HG03196 (cell line): ENCODE results near the gene DNAJC6.

ENCODE experiments used
- ATAC-seq: cut with Tn5 transposase; IDR thresholded peaks from one replicate; pipeline ENCODE4 v1.9.1; 2021; ENCODE audit not compliant: unreplicated experiment

The DNAJC6 gene

DNA sequence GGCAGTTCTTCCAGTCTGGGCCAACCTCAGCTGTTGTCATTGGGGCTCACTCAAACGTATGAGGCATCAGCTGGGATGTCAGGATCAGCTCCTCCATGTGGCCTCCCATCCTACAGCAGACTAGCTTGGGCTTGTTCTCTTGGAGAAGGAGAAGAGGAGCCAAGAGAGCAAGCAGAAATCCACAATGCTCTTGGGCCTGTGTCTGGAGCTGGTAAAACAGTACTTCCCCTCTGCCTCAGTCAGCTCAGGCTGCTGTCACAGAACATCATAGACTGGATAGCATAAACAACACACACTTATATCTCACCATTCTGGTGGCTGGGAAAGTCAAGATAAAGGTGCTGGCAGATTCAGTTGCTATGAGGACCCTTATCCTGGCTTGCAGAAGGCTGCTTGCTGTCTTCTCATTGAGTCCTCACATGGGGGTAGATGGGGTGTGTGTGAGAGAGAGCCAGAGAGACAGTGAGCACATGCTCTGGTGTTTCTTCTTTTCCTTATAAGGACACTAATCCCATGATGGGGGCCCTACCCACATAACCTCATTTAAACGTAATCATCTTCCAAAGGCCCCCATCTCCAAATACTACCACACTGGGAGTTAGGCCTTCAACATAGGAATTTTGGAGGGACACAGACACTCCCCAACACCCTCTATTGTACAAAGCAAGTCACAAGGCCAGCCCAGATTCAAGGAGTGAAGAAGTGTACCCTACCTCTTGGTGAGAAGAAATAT, 16.3 kb upstream of the DNAJC6 start:
- no peak for ATAC-seq

DNA sequence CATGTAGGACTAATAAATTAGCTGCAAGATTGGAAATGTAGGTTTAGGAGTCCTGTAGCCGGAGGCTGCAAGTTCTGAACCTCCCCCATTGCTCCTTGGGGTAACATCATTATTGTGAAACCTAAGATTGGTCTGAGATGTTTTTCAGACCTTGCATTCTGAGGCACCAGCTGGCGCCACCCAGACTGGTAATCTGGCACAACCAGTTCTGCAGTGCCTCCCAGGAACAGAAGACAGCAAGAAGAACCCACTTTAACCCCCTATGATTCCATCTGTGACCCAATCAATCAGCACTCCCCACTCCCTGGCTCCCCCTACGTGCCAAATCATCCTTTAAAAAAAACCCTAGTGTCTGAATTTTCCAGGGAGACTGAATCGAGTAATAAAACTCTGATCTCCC, 11.6 kb upstream of the DNAJC6 start:
- no peak for ATAC-seq

DNA sequence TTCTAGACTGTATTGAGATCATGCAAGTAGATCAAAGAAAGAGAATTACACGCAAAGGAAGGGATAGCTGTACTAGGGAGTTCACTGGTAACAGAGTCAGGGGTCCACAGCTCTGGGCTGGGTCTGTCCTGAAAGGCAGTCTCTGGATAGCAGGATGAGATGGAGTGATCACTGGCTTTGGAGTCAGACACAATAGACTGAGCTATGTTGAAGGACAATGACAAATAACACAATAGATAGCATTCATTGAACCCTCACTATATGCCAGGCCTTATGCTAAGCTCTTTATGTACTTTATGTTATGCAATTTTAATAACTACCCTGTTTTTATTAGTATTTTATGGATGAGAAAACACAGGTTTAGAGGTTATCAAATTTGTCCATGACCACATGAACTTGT, 10.0 kb upstream of the DNAJC6 start:
- no peak for ATAC-seq

DNA sequence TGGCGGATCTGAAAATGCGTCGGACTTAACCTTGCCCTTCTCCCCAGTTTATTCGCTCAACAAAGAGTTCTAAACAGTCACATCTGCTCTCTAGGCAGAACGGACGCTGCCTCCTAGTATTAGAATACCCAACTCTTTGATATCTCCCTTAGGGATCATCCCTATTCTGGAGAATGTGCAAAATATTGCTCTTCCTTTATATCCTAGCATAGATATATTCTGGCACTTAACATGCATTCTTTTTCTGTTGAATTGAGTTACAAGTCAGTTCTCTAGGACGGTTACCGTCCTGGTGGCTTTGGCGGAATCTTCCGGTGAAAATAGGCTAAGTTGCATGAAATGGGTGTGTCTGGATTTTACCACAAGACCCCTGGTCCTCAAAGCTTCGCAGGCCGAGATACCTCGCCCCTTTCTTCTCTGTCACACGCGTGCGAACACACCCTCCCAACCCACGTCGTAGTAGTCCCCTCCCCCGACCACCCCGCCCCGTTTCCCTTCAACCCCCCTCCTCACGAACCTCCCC, 501 bp upstream of the DNAJC6 start:
- no peak for ATAC-seq

DNA sequence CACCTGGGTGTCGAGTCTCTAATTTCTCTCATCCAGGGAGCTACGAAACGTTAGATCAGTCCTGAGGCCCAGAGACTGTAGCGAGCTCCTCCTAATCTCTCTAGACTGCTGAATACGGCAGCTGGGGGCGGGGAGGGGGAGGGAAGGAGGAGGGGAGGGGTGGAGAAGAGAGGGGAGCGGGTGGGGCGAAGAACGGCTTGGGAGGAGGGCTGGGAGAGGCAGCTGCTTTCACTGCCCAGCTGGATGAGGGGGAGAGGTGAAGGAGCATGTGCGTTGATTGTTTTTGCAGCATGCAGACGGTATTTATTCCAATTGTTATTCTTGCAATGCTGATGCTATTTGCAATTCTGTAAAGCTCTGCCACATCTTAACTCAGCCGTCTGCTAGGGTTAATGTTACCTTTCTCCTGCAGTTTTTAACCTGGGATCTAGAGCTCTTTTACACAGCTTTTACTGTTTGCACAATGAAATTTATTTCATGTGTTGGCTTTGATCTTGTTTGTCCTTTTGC, 790 bp downstream of the DNAJC6 start:
- ATAC-seq: no peak

DNA sequence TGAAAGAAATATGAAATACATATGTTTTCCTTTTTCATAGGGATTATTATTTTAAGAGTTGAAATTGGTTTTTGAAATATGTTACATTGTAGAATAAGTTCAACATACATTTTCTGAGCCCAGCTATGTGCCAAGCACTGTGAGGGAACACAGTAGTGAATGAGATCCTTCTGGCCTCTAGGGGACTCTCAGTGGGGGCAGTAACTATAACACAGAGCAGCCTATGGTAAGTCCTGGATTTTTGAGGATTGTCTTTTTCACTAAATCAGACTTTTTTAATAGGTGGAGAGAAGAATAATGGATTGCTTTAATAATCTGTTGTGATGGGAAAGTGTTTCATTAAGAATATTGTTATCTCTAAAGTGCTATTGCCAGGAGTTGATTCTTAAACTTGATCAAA, 2.4 kb downstream of the DNAJC6 start:
- ATAC-seq: no peak

DNA sequence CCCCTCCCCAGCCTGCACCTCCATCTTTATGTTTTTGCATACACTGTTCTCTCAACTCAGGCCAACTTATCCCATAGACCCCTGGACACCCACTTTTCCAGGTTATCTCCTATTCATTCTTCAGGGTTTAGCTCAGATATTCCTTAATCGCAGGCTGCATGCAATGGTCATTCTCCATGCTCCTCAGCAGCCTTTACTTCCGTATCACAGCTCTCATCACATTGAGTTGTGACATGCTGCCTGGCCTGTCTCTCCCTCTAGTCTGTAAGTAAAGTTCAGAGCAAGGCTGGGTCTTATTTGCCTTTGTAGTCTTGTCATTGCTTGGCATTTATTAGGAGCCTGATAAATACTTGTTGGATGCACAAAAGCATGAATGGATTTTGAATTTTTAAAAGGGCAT, 6.9 kb downstream of the DNAJC6 start:
- no peak for ATAC-seq

DNA sequence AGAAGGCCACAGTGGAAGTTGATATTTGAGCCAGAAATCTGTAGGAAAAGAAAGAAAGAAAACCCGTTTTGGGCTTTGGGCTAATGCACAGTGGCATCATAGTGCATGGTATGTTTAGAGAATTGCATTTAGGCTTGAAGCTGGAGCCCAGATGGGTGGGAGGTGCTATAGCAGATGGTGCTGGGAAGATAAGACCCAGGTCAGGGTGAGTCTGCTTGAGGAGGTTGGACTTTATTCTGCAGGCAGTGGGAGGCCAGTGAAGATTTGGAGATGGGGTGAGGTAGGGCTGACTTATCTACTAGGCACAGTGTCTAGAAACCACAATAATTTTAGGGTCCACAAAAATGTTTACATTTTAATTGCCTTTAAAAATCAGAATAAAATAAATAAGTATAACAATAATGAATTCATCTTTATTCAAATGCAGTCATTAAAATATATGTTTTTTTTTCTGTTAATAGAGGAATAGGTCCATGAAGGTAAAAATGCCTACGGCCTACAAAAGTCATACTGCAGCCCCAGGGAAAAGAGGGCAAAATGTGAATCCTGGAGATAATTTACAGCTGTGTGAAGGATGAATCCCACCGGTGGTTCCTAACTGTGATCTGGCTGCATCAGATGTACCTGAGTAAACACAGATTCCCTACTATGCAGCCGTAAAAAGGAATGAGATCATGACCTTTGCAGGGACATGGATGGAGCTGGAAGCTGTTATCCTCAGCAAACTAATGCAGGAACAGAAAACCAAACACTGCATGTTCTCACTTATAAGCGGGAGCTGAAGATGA, 8.7 kb downstream of the DNAJC6 start:
- no peak for ATAC-seq

DNA sequence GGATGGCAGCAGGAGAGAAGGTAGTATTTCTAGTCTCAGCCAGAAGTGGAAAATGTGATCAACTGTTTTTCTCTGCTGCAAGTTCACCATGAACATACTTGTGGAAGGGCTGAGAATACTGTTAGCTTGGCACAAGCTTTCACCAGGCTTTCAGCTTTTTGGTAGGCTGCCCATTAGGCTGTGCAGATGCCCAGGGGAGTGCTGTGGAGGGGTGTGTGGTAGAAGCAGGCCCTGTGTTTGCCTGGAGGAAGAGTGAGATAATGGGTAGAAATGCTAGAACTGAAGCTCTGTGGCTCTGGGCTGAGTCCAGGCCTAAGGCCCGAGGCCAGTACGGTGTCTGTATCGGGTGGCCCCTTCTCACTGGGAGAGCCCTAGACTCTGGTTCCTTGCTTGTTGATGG, 9.8 kb downstream of the DNAJC6 start:
- ATAC-seq: no peak

DNA sequence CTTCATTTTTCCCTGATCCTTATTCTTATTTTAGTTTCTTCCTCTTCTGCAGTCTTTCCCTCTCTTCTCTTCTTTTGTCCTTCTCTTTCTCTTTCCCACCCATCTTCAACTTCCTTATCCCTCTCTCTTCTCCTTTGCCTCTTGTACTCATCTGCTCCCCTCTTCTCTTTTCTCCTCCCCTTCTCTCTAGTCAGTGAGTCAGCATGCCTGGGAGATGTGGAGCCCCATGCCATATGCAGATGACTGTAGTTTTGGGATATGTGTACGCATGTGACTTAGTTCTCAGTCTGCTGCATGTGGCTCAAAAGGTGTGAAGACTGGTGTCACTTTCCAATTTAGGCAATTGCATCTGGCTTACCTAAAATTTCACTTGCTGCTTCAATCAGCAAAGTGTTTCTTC, 10.4 kb downstream of the DNAJC6 start:
- no peak for ATAC-seq

DNA sequence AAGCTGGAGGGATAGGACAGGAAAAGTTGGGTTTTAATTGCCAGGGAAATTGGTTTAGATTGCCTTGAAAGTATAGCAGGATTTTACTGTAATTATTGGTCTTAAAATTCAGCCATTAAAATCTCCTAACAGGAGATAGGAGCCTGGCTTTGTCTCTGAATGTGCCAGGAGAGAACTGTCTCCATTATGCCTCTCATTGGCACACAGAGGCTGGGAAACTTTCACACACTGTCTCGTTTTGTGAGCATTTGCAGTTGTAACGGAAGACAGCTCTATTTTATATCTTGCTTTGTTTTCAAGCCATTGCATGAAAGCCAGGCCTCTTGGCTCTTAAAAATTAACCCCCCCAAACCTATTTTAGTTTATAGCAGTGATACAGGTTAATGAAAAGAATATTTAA, 12.5 kb downstream of the DNAJC6 start:
- no peak for ATAC-seq

DNA sequence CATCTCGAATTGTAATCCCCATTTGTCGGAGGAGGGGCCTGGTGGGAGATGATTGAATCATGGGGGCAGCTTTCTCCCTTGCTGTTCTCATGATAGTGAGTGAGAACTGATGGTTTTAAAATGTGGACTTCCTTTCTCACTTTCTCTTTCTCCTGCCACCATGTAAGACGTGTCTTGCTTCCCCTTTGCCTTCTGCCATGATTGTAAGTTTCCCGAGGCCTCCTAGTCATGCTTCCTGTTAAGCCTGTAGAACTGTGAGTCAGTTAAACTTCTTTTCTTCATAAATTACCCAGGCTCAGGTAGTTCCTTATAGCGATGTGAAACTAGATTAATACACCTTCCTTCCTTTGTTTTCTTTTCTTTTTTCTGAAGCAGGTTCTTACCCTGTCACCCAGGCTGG, 13.9 kb downstream of the DNAJC6 start:
- no peak for ATAC-seq

DNA sequence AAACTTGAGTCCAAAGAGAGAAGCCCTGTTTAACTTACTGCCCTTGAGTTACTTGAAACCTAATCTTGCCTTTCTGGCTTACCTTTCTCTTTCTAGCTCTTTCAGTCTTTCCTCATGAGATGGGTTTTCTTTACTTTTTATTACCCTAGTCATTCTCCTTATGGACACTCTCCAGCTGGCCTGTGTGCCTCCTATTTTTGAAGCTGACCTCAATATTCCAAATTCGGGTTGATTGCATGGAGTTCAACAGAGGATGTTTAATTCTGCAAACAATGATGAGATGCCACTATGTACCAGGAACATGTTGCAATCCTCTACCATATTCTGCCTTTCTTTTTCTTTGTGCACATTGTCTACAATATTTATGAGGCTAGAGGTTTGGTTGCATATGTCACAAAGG, 20.7 kb downstream of the DNAJC6 start:
- ATAC-seq: no peak

DNA sequence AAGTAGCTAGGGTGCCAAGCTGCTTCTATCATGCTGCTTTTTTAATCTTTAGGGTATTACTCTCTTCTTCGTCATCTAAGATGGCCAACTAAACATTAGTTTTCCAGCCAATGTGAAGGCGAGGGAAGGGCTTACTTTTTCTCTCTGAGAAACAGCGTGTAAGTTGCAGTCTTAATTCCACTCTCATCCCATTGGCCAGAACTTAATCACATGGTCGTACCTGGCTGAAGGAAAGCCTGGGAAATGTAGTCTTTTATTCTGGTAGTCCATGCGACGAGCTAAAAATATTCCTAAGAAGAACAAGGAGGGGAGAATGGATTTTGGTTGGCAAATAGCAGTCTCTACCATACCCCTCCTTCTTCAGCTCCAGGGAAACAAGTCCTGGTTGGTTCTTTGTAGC, 21.5 kb downstream of the DNAJC6 start:
- no peak for ATAC-seq

DNA sequence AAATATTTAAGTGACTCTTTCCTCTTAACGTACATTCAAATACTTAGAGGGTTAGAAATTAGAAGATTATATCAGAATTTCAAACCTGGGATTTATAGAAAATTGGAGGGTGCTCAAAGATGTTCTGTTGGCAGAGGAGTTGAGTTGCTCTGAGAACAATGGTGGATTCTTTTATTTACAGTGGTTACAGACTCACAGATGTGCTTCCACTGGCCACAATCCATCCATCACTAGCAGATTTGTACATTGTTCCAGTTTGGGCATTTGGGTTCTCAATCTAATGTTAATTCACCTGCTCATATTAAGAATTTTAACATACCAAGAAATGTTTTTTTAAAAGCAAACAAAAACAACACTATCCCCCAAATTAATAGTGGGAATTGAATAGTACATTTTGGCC, 23.5 kb downstream of the DNAJC6 start:
- no peak for ATAC-seq

DNA sequence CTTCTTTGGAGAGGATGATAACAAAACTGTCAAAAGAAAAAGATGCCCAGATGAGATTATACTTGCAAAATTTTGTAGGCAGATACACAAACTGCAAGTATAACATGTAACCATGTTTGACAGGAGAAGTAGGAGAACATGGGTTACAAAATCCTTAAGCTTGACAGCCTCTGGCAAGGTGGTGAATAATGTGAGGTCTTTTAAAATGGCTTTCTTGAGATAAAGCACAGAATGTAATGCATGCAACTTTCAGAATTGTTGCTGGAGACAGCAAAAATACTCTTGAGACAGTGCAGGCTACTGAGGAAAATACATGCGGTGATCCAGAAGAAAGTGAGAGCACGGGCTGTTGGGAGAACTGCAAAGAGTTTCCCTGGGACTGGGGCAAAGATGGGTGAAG, 24.7 kb downstream of the DNAJC6 start:
- no peak for ATAC-seq

DNA sequence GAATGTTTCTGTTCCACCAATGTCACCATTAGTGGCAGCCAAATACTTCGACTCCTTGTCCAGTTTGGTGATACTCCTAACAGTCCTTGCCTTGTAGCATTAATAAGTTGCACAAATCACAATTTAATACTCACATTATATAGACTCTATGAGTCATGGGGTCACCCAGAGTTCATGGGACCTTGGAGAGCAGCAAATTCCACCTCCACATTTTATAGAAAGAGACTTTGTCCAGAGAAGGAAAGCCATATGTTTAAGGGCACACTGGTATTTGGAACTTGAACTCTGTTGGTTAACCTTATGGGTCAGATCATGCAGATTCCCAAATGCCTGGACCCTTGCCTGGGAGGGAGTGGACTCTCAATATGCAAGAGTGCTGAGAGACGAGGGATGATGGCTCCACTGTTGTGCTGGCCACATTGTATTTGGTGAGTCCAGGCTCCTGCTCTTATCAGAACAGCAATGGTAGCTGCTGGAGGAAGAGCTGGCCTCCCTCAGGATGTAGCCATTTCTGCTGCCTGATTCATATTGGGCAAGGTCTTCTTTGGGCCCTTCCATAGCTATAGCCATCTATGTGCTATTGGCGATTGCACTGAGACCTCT, 30.6 kb downstream of the DNAJC6 start:
- ATAC-seq: no peak

DNA sequence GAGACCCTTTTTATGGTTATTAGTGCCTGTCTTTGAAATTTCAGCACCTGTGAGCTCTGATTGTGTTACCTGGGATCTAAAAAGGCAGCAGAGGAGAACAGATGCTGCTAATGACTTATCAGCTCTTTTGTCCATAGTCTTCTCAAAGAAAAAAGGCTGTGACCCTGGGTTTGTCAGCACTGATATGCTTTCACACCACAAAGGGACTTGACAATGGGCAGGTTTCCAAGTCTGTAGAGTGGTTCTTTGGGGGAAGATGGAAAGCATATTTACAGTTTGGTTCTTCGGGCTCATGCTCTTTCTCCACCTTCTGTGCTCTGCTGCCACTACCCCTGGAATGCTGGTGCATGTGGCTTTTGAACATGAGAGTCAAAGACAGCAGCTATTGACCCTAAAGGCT, 32.0 kb downstream of the DNAJC6 start:
- no peak for ATAC-seq

DNA sequence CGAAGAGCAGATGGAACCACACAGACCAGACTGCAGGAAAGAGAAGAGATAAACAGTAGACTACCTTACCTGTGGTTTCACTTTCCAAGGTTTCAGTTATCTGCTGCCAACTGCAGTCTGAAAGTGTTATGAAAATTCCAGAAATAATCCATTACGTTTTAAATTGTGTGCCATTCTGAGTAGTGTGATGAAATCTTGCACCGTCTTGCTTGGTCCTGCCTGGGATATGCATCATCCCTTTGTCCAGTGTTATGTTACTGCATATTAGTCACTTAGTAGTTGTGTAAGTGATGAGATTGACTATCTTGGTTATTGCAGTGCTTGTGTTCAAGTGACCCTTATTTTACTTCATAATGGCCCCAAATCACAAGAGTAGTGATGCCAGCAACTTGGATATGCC, 33.9 kb downstream of the DNAJC6 start:
- no peak for ATAC-seq

DNA sequence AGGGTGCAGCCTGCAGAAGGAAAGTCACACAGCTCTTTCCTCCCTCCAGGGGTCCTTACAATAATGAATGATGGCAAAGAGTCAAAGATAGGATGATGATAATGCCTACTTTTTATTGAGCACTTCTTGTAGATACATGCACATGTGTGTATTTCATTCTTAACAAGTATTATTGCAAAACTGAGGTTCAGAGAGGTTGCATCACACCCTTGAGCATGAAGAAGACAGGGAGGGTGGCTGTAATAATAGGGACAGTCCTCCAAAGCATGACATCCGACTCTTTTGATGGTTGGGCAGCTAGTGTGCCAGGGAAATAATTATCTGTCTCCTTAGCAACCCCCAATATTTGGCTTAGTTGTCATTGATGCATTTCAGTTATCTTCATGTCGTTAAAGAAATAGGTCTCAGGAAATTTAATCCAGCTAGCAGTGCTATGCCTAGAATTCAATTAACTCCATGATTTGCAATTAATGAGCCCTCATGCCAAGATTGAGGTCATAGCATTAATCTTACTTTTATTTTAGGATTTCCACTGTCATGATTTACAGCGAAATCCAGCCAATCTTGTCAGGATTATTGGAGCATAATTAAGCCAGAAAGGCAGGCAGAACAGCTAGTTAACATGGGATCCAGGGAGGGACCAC, 35.0 kb downstream of the DNAJC6 start:
- ATAC-seq: no peak

DNA sequence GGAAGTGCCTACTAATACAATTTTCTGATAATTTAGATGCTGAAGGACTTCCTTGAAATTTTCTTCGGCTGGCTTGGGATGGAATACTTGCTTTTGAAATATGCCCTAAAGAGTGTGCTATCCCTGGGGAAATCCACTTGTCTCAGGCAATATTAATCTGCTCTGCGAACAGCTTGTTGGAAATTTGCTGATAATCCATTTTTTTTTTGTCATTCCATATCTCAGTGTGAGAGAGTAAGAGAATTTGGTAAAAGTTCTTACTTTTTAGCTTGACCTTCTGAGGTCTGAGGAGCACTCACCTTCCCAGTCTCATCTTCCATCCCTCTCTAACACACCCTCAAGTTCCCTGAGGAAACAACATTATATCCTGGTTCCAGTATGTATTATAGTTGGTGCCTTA, 36.8 kb downstream of the DNAJC6 start:
- ATAC-seq: no peak
